Stomach (tissue), 9 donors: ENCODE results near the gene CLEC7A. TPM values are rescaled to one million over a fixed set of nuclear protein-coding genes. Genes with fewer than 3 reads are reported as not detected.

Source experiments
- DNase-seq, 2 donors: peaks; one replicate each; pipeline versions ENCODE4 v3.0.0 to v3.0.0-alpha.2; 2013 to 2019
- H3K27ac ChIP-seq, 5 donors: fragments of 200-600 bp in 4 of 5; sonication (generic) in 4 of 5; one replicate each; pipeline ENCODE4 v1.5.1; 2013 to 2019; ENCODE audit warnings: mild to moderate bottlenecking in 1 of 5, moderate library complexity in 1 of 5
- H3K27me3 ChIP-seq, 3 donors: fragments of 200-600 bp; sonication (generic); one replicate each; pipeline ENCODE4 v1.5.1; 2017 to 2019; ENCODE audit warnings: mixed run types in 1 of 3
- H3K36me3 ChIP-seq, 4 donors: fragments of 200-600 bp; sonication (generic); 1 replicate in 3 of 4; 2 replicates in 1 of 4; pipeline ENCODE4 v1.5.1; 2016 to 2019
- H3K4me1 ChIP-seq, 4 donors: fragments of 200-600 bp; sonication (generic); one replicate each; pipeline ENCODE4 v1.5.1; 2016 to 2019
- H3K4me3 ChIP-seq, 4 donors: fragments of 200-600 bp; sonication (generic) in 3 of 4; one replicate each; pipeline ENCODE4 v1.5.1; 2016 to 2019; ENCODE audit warnings: mild to moderate bottlenecking in 1 of 4
- H3K9me3 ChIP-seq, 4 donors: fragments of 200-600 bp; sonication (generic); one replicate each; pipeline ENCODE4 v1.5.1; 2016 to 2019
- EP300 ChIP-seq: sonication (generic); formaldehyde crosslinking; IDR thresholded peaks from one replicate; pipeline ENCODE4 v1.6.1; 2017; ENCODE audit warnings: antibody characterized with exemption
- POLR2A ChIP-seq, 4 donors: fragments of 450-650 bp; IDR thresholded peaks; one replicate each; pipeline ENCODE4 v1.6.1; 2016; ENCODE audit warnings: antibody characterized with exemption in 4 of 4, control low read depth in 2 of 4, mild to moderate bottlenecking in 1 of 4, moderate library complexity in 1 of 4
- POLR2AphosphoS5 ChIP-seq, 3 donors: sonication (generic); formaldehyde crosslinking; IDR thresholded peaks; one replicate each; pipeline ENCODE4 v1.6.1; 2016; ENCODE audit warnings: antibody characterized with exemption in 3 of 3
- WGBS, 5 donors: extraction: QIAGEN DNeasy Blood & Tissue Kit in 3 of 5; methylation state at CpG; one replicate each; pipeline versions ENCODE4 v1.1.5 to v1.1.7; 2013 to 2018; 5-methylcytosine and 5-hydroxymethylcytosine counted together
- intact Hi-C: fragments of 100-400 bp; cut with DNase I; formaldehyde crosslinking; loops from one replicate; pipeline ENCODE4 v1.15.1; 2023; ENCODE audit warnings: low total_unique reads
- polyA plus RNA-seq, 3 donors: library from polyadenylated mRNA; stranded (reverse); fragments of 200-250 nt; gene quantifications; one replicate each; pipeline ENCODE4 v1.2.3, GENCODE V29; 2013
- total RNA-seq, 5 donors: library from RNA; depleted of rRNA; stranded (reverse); fragments of >200 nt; gene quantifications; one replicate each; pipeline versions ENCODE4 v1.1.0 to v1.2.3, GENCODE V29; 2014 to 2016
- TF ChIP-seq, protein P1 (sequence below), 7 experiments: fragments of 450-650 bp in 4 of 7; fragments of 200-600 bp in 3 of 7; sonication (generic) in 3 of 7; IDR thresholded peaks; one replicate each; pipeline ENCODE4 v1.5.1; 2016 to 2019; ENCODE audit warnings: antibody characterized with exemption in 7 of 7, control low read depth in 2 of 7, mild to moderate bottlenecking in 1 of 7
- donor health status: healthy with polysubstance abuse.
- donor health status: Bipolar disorder and iron deficiency.
- donor health status: healthy.

The CLEC7A gene
- total and polyA plus RNA-seq, 8 donors = 0.87 to 20.1 (median 4.2) TPM; not detected in 1

DNA sequence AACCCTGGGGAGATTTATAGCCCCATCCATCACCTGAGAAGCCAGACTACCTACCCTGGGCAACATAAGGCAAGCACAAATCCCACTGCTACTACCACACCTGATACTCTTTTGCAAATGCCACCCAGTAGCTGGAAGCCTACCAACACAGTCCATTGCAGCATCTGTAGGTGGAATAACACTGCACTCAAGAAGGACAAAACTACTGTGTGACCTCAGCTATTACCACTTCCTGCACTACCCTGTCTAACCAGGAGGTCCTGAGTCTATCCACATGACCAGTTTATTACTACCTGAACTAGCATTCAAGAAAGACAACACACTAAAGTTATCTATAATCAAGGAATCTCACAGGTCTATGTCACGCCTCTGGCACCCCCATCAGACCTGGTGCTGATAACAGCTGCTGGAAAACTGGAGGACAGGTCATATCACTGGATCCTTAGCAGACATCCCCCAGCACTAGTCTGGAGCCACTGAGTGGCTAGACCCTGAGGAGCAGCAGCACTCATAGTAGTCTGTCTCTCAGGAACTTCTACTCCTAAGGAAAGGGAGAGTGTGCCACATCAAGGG lies 28.3 kb downstream of the CLEC7A start:
- H3K9me3 ChIP-seq = no peaks in the 10 kb centered on the region

DNA sequence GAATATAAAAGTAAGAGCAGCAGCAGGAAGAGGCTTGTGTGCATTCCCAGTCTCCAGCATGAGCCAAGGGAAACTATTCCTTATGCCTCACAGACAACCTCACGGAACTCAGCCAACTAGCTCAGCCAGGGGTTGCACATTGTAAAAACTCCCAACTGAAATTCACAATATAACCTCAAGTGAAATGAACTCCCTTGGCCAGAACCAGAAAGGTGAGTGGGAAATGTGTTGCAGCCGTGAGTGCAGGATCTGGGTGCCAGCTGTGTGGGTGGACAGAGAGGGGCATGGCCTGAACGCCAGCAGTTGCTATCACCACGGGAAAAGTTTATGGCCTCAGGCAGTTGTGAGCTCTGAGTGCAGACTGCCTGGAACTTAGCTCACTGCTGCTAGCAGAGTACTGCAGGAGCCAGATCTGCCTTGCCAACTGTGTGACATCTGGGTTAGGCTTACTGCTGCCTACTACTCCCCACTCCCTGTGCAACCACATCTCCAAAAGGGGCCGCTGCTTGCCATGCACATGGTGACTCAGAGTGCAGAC lies 28.9 kb downstream of the CLEC7A start:
- Histone ChIP-seq H3K4me1 (peaks cover 0 to 25% (median 13%) of the 10 kb centered on the region in 4 donors), H3K9me3 (no peaks in the 10 kb centered on the region), H3K27me3 (peaks cover 0 to 5% (median 0%) of the 10 kb centered on the region in 3 donors), H3K4me3 (no peak overlapping the region), H3K27ac (peak overlapping the region in 3 of 5 donors; percentile 38 to 75 (median 40)), H3K36me3 (no peaks in the 10 kb centered on the region)
- 48 to 71% (median 62%) methylated on average over 5 of the region's 5 CpGs for WGBS, 5 donors
- DNase-seq = peak in 1 of 2 donors; percentile 72
- intact Hi-C loops = no loop called here
- TF ChIP-seq, protein P1, sequence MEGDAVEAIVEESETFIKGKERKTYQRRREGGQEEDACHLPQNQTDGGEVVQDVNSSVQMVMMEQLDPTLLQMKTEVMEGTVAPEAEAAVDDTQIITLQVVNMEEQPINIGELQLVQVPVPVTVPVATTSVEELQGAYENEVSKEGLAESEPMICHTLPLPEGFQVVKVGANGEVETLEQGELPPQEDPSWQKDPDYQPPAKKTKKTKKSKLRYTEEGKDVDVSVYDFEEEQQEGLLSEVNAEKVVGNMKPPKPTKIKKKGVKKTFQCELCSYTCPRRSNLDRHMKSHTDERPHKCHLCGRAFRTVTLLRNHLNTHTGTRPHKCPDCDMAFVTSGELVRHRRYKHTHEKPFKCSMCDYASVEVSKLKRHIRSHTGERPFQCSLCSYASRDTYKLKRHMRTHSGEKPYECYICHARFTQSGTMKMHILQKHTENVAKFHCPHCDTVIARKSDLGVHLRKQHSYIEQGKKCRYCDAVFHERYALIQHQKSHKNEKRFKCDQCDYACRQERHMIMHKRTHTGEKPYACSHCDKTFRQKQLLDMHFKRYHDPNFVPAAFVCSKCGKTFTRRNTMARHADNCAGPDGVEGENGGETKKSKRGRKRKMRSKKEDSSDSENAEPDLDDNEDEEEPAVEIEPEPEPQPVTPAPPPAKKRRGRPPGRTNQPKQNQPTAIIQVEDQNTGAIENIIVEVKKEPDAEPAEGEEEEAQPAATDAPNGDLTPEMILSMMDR (IDR thresholded peaks at IDR 0.05) = no peak
- TF ChIP-seq POLR2A (IDR thresholded peaks at IDR 0.05) (no peak), POLR2AphosphoS5 (IDR thresholded peaks at IDR 0.05) (no peak), EP300 (no peak)

More for the DNA sequence above, 28.3 kb downstream of the CLEC7A start:
- no peaks in the 10 kb centered on the region for H3K36me3 ChIP-seq
- H3K27me3 ChIP-seq = peaks cover 0 to 5% (median 0%) of the 10 kb centered on the region in 3 donors
- no peak for DNase-seq
- TF ChIP-seq POLR2A (IDR thresholded peaks at IDR 0.05) (no peak), EP300 (no peak), POLR2AphosphoS5 (IDR thresholded peaks at IDR 0.05) (no peak)
- TF ChIP-seq, protein P1 (IDR thresholded peaks at IDR 0.05) = no peak
- intact Hi-C loops = no loop called here
- H3K4me1 ChIP-seq = peaks cover 0 to 25% (median 13%) of the 10 kb centered on the region in 4 donors
- no peak overlapping the region for H3K4me3 ChIP-seq
- H3K27ac ChIP-seq = peak overlapping the region in 2 of 5 donors; percentile 2 to 75
- WGBS, 5 donors = 54 to 85% (median 67%) methylated on average over 1 of the region's 1 CpG

DNA sequence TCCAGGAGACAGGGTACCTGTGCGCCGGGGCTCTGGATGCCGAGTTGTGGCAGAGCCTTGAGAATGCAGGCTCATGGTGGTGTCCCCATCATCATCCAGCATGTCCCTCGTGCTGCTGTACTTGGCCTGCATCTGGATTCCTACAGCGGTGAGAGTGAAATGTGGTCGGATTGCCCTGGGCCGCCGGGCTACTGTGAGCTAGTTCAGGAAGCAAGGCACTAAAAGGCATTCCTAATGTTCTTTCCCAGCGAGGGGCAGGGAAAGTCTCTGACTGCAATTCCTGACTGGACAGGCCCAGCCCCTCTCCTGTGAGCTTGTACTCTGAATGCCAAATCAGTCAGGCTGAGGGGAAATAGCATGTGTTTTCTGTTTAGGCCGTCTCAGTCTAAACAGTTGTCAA lies 31.2 kb downstream of the CLEC7A start, which contains the start of gene CLEC1A:
CLEC1A (minus strand) TSS at position 195 of the 400 bp plus-strand sequence; CDS start at position 132, 63 bp downstream.
- TF ChIP-seq, protein P1 (IDR thresholded peaks at IDR 0.05) = no peak
- no peak for TF ChIP-seq EP300
- TF ChIP-seq POLR2AphosphoS5 (IDR thresholded peaks at IDR 0.05) = peak in 2 of 3 donors; percentile 60 to 75
- no peak for TF ChIP-seq POLR2A (IDR thresholded peaks at IDR 0.05)
- WGBS, 5 donors = 39 to 52% (median 44%) methylated on average over 10 of the region's 10 CpGs
- Histone ChIP-seq H3K4me1 (peaks cover 0 to 25% (median 13%) of the 10 kb centered on the region in 4 donors), H3K27me3 (peaks cover 0 to 5% (median 0%) of the 10 kb centered on the region in 3 donors), H3K4me3 (peak within 1 kb of the TSS in 1 of 4 donors; percentile 11), H3K36me3 (no peaks in the 10 kb centered on the region), H3K9me3 (no peaks in the 10 kb centered on the region), H3K27ac (peak within 1 kb of the TSS in 4 of 5 donors; percentile 4 to 75 (median 50))
- peak in 1 of 2 donors; percentile 63 for DNase-seq
- intact Hi-C loops = no loop called here

DNA sequence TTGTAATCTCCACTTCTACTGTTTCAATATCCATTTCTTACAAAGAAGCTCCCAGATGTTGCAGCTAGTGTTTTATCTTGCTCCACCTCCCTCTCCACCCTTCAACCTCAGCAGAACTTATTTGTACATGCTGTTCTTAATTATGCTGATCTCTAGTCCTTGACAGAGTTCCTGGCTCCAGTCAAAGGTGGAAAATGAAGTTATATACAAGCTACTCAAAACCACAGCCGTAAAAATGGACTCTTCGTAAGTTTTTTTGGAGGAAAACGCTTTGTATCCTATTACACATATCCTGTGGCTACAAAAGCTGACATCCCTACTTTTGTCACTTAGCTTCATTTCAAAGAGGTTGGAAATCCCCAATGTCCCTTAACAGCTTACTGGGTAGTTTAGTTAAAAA lies 32.5 kb downstream of the CLEC7A start:
- intact Hi-C loops = no loop called here
- Histone ChIP-seq H3K4me1 (peaks cover 0 to 25% (median 13%) of the 10 kb centered on the region in 4 donors), H3K27me3 (peaks cover 0 to 5% (median 0%) of the 10 kb centered on the region in 3 donors), H3K4me3 (no peak overlapping the region), H3K9me3 (no peaks in the 10 kb centered on the region), H3K27ac (peak overlapping the region in 3 of 5 donors; percentile 19 to 75 (median 63)), H3K36me3 (no peaks in the 10 kb centered on the region)
- 43 to 65% (median 62%) methylated on average over 3 of the region's 3 CpGs for whole genome bisulfite sequencing, 5 donors
- TF ChIP-seq EP300 (no peak), POLR2AphosphoS5 (IDR thresholded peaks at IDR 0.05) (no peak), POLR2A (IDR thresholded peaks at IDR 0.05) (no peak)
- TF ChIP-seq, protein P1 (IDR thresholded peaks at IDR 0.05) = no peak
- peak in 1 of 2 donors; percentile 29 for DNase-seq
